K562 (cell line): ENCODE data around the gene SCTR. TPM values are rescaled to one million over a fixed set of nuclear protein-coding genes. Genes with fewer than 3 reads are reported as not detected.

Experiments
- ATAC-seq: fragments of 200-7000 bp; cut with Tn5 transposase; 3 replicates; pipeline ENCODE4 v1.9.1; 2020; ENCODE audit warnings: moderate library complexity
- BruUV-seq: library from RNA; stranded (reverse); fragments of 400-500 nt; replicated peaks from 2 replicates; lab custom pipeline; 2021; lab: Mats Ljungman, UMichigan
- CTCF ChIA-PET: fragments of 300-600 bp; formaldehyde crosslinking; extraction: SDS; loops from one replicate; lab custom pipeline; 2021; ENCODE audit warnings: low intra/inter-chr PET ratio; lab: Yijun Ruan, JAX
- POLR2A ChIA-PET: fragments of 300-600, 350-650 bp; sonication (Branson Sonifier 250); formaldehyde crosslinking; extraction: SDS; loops from one replicate; lab custom pipeline; 2021; ENCODE audit warnings: antibody characterized with exemption, inconsistent platforms; lab: Yijun Ruan, JAX
- DNase-seq, 4 experiments: peaks; one replicate each; pipeline versions ENCODE4 v3.0.0 to v3.0.0-alpha.2; 2011 to 2018; ENCODE audit warnings: low spot score in 3 of 4, mixed read lengths in 3 of 4; ENCODE audit errors: extremely low read depth in 1 of 4
- FAIRE-seq: peaks from 2 replicates; lab custom pipeline; 2011; peaks lifted over from hg19 to GRCh38; lab: Jason Lieb, UNC
- H2AFZ ChIP-seq: 2 replicates; pipeline ENCODE4 v1.6.0; 2011; ENCODE audit warnings: low read depth, low read length, control low read depth, inconsistent platforms
- H3K27ac ChIP-seq: fragments of 200-600 bp; 3 replicates; pipeline ENCODE4 v1.8.0; 2011; ENCODE audit warnings: low read depth, mild to moderate bottlenecking, control low read depth, inconsistent platforms, low read length, moderate library complexity, mixed read lengths; ENCODE audit errors: extremely low read depth
- H3K27me3 ChIP-seq, 2 experiments: fragments of 300-600 bp in 1 of 2; 2 replicates in 1 of 2; 3 replicates in 1 of 2; pipeline versions ENCODE4 v1.6.0 to v1.8.0; 2011; ENCODE audit warnings: inconsistent platforms in 2 of 2, low read length in 2 of 2, mild to moderate bottlenecking in 1 of 2, mixed read lengths in 1 of 2, moderate library complexity in 1 of 2; ENCODE audit not compliant: control insufficient read depth in 2 of 2, insufficient read depth in 2 of 2
- H3K36me3 ChIP-seq: fragments of 300-600 bp; 3 replicates; pipeline ENCODE4 v1.8.0; 2011; ENCODE audit warnings: mild to moderate bottlenecking, low read length, inconsistent platforms; ENCODE audit not compliant: control insufficient read depth, insufficient read depth
- H3K4me1 ChIP-seq, 2 experiments: fragments of 200-600 bp in 1 of 2; replicated peaks in 1 of 2; 2 replicates in 1 of 2; 3 replicates in 1 of 2; pipeline versions ENCODE4 v1.5.1 to v1.8.0; 2011; ENCODE audit warnings: inconsistent platforms in 2 of 2, low read length in 2 of 2, mild to moderate bottlenecking in 1 of 2, mixed read lengths in 1 of 2, moderate library complexity in 1 of 2; ENCODE audit not compliant: control insufficient read depth in 2 of 2, insufficient read depth in 2 of 2
- H3K4me2 ChIP-seq: 2 replicates; pipeline ENCODE4 v1.6.1; 2011; ENCODE audit warnings: low read length, control low read depth, inconsistent platforms, mixed read lengths; ENCODE audit not compliant: insufficient read depth
- H3K4me3 ChIP-seq: fragments of 200-600 bp; sonication (generic), shearing (Covaris generic); 2 replicates; pipeline ENCODE4 v1.5.1; 2016; ENCODE audit warnings: control low read depth, inconsistent platforms
- H3K79me2 ChIP-seq: fragments of 200-600 bp; 3 replicates; pipeline ENCODE4 v1.8.0; 2011; ENCODE audit warnings: low read length, inconsistent platforms; ENCODE audit not compliant: control insufficient read depth, insufficient read depth
- H3K9ac ChIP-seq, 2 experiments: 2 replicates each; pipeline versions ENCODE4 v1.6.0 to v1.6.1; 2011; ENCODE audit warnings: low read depth in 2 of 2, low read length in 2 of 2, control low read depth in 1 of 2, inconsistent platforms in 1 of 2, mild to moderate bottlenecking in 1 of 2, mixed read lengths in 1 of 2; ENCODE audit not compliant: insufficient read depth in 1 of 2
- H3K9me1 ChIP-seq: one replicate; pipeline ENCODE4 v1.6.0; 2011; ENCODE audit warnings: inconsistent platforms, mild to moderate bottlenecking, low read length, moderate library complexity; ENCODE audit not compliant: control insufficient read depth, insufficient read depth
- H3K9me3 ChIP-seq: replicated peaks from 2 replicates; pipeline ENCODE4 v1.5.1; 2011; ENCODE audit warnings: low read depth, low read length, inconsistent platforms; ENCODE audit not compliant: control insufficient read depth, insufficient read depth
- H4K20me1 ChIP-seq: replicated peaks from 2 replicates; pipeline ENCODE4 v1.6.1; 2011; ENCODE audit warnings: low read length, inconsistent platforms, mixed read lengths; ENCODE audit not compliant: control insufficient read depth, insufficient read depth
- PCBP2 ChIP-seq: fragments of 200-400 bp; formaldehyde crosslinking; IDR thresholded peaks from 2 replicates; pipeline ENCODE4 v1.6.1; 2018; ENCODE audit warnings: low read length, low read depth, mild to moderate bottlenecking, moderate library complexity; ENCODE audit not compliant: poor library complexity, severe bottlenecking
- ZNF12 ChIP-seq: sonication (generic); formaldehyde crosslinking; IDR thresholded peaks from 2 replicates; pipeline ENCODE4 v1.4.0; 2020; ENCODE audit warnings: mild to moderate bottlenecking, missing genetic modification reagents
- ZNF184 ChIP-seq: sonication (generic); formaldehyde crosslinking; IDR thresholded peaks from 2 replicates; pipeline ENCODE4 v1.5.0; 2020; ENCODE audit warnings: missing genetic modification reagents
- ZNF75A ChIP-seq: fragments of 450-650 bp; formaldehyde crosslinking; IDR thresholded peaks from 2 replicates; pipeline ENCODE4 v1.4.0; 2020; ENCODE audit warnings: mild to moderate bottlenecking
- ZSCAN32 ChIP-seq: fragments of 450-650 bp; formaldehyde crosslinking; IDR thresholded peaks from 2 replicates; pipeline ENCODE4 v1.4.0; 2020; ENCODE audit warnings: mild to moderate bottlenecking, moderate library complexity
- WGBS: fragments of 100-300 bp; shearing (Covaris generic); methylation state at CpG from one replicate; pipeline ENCODE4 v1.1.6; 2016; ENCODE audit warnings: low coverage, mixed read lengths; ENCODE audit not compliant: insufficient coverage; ENCODE audit errors: missing lambda C conversion rate; 5-methylcytosine and 5-hydroxymethylcytosine counted together
- in situ Hi-C: fragments of 300-500 bp; cut with MboI; formaldehyde crosslinking; loops from 4 replicates; pipeline ENCODE4 v1.15.0; 2018; ENCODE audit warnings: inconsistent platforms, mixed read lengths
- intact Hi-C: fragments of 100-400 bp; cut with micrococcal nuclease; formaldehyde crosslinking; loops from 2 replicates; pipeline ENCODE4 v1.14.2; 2022
- polyA plus RNA-seq, 8 experiments: library from polyadenylated mRNA; depleted of rRNA in 4 of 8; stranded (reverse) in 5 of 8; unstranded in 3 of 8; fragments of >200 nt; fragmentation: Nextera tagmentation in 2 of 8; fragmentation: Illumina TruSeq in 1 of 8; extraction: Ambion mirVana in 2 of 8; extraction: Trizol in 1 of 8; gene quantifications; 2 replicates each; pipeline versions ENCODE4 v1.2.1 to v1.2.3, GENCODE V29; 2011 to 2014; ENCODE audit warnings: inconsistent platforms in 1 of 8, missing spikeins in 1 of 8
- total RNA-seq, 7 experiments: library from RNA; depleted of rRNA in 6 of 7; stranded (reverse); fragments of >200 nt in 6 of 7; fragmentation: Illumina TruSeq in 2 of 7; extraction: Trizol in 2 of 7; gene quantifications; 2 replicates each; pipeline versions ENCODE4 v1.2.1 to v1.2.3, GENCODE V29; 2011 to 2021; ENCODE audit warnings: low replicate concordance in 1 of 7
- TF ChIP-seq, protein P1 (sequence below): sonication (generic); formaldehyde crosslinking; IDR thresholded peaks from 2 replicates; pipeline ENCODE4 v1.8.0; 2022; ENCODE audit warnings: mild to moderate bottlenecking, low read depth, missing genetic modification reagents
- TF ChIP-seq, protein P2 (sequence below): fragments of 250-450 bp; sonication (Bioruptor Pico); IDR thresholded peaks from 2 replicates; pipeline ENCODE4 v1.8.0; 2021; ENCODE audit warnings: borderline replicate concordance, mild to moderate bottlenecking, moderate library complexity; ENCODE audit not compliant: poor library complexity, severe bottlenecking

SCTR gene
- total and polyA plus RNA-seq, 9 of the 15 experiments (the other 6 are each of a cell fraction or from before 2014, with no cell fraction given), result not detected

GRCh38 chr2:119461811-119462210 is 62.5 kb downstream of the SCTR start (continued):
- TF ChIP-seq PCBP2, result no peak
- TF ChIP-seq, all 486 proteins: peak for 0

DNA sequence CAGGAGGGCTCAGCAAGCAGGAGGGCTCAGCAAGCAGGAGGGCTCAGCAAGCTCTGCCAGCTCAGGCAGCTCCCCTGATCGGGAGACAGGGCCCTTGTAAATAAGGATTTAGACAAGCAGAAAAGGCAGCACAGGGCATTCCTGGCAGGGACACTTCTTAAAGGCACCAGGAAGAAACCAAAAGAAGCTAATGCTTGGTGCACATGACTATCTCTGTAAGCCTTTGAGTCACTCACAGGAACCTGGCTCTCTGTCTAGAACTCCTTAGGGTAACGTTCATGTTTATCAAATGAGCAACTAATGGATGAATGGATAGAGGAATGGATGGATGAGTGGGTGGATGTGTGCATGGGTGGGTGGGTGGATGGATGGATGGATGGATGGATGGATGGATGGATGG is 64.2 kb downstream of the SCTR start:
- WGBS, result 0% methylated on average over 2 of the region's 2 CpGs
- no peak overlapping the region for H2AFZ ChIP-seq
- TF ChIP-seq, protein P1, sequence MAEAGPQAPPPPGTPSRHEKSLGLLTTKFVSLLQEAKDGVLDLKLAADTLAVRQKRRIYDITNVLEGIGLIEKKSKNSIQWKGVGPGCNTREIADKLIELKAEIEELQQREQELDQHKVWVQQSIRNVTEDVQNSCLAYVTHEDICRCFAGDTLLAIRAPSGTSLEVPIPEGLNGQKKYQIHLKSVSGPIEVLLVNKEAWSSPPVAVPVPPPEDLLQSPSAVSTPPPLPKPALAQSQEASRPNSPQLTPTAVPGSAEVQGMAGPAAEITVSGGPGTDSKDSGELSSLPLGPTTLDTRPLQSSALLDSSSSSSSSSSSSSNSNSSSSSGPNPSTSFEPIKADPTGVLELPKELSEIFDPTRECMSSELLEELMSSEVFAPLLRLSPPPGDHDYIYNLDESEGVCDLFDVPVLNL, result no peak
- no peak for TF ChIP-seq ZSCAN32 (CRISPR knock-in tag)
- no peak for TF ChIP-seq ZNF184 (CRISPR knock-in tag)
- TF ChIP-seq ZNF75A (CRISPR knock-in tag), result no peak
- TF ChIP-seq, protein P2, sequence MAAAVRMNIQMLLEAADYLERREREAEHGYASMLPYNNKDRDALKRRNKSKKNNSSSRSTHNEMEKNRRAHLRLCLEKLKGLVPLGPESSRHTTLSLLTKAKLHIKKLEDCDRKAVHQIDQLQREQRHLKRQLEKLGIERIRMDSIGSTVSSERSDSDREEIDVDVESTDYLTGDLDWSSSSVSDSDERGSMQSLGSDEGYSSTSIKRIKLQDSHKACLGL (CRISPR knock-in tag), result no peak
- TF ChIP-seq ZNF12 (CRISPR knock-in tag), result no peak
- TF ChIP-seq, all 486 proteins: peak for 0
- CTCF ChIA-PET, result no interaction called here
- Histone ChIP-seq H3K4me3 (no peak overlapping the region), H3K4me1 (no peaks in the 10 kb centered on the region), H3K27ac (no peak overlapping the region; the same call in 2 of the 3 replicates), H4K20me1 (no peaks in the 10 kb centered on the region; the same call in 1 of the 2 replicates), H3K79me2 (no peaks in the 10 kb centered on the region), H3K4me2 (no peak overlapping the region), H3K9ac (no peak overlapping the region), H3K27me3 (peaks cover 20 to 54% of the 10 kb centered on the region in 2 experiments), H3K36me3 (no peaks in the 10 kb centered on the region), H3K9me1 (no peaks in the 10 kb centered on the region), H3K9me3 (no peaks in the 10 kb centered on the region)
- BruUV-seq, result no TSS peak
- intact Hi-C loops, result no loop called here
- DNase-seq, result no peak
- no peak for FAIRE-seq
- no peak for ATAC-seq
- POLR2A ChIA-PET, result interaction anchor here (1.1 kb wide), 1 partner anchor 221 kb away, joined by 4 read pairs; no protein-coding TSS in a partner anchor
- in situ Hi-C loops, result no loop called here
